HG03103 (cell line): ENCODE data around the gene DHX16.

Source experiments
- ATAC-seq: cut with Tn5 transposase; IDR thresholded peaks from one replicate; pipeline ENCODE4 v1.9.1; 2021; ENCODE audit warnings: low read depth; ENCODE audit not compliant: unreplicated experiment

Gene DHX16

DNA sequence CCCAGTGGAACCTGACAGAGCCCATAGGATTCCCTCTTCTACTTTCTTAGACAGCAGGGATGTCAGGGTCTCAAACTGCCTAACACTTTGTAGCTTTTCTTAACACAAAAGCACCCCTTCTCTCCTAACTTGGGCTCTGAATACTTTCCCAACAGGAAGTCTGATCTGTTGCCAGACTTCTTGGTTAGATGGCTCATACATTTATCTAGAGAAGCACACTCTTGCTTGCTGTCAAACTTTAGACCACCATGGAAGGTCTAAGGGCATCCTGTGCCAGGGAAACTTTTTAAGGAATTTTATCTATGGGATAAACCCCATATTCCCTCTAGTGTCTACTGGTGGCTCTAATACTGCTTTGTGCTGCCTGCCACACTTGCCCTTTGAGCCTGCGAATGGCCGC lies 29.1 kb downstream of the DHX16 start:
- ATAC-seq, result no peak

DNA sequence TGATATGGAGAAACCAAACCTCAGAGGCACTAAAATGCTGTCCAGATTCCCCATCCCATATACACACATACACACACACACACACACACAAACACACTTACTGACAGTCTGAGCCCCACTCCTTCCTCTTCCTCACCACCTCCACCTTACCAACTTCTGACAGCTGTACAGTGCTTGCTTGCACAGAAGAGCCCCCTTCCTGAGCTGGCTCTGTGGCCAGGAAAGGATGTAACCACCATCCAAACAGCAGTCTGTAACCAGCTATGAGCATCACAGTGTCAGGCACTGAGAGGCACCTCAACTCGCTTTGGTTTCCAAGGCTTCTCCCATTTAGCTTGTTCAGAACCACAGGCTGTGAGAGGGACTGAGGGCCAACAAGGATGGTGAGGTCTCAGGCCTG lies 31.8 kb downstream of the DHX16 start:
- ATAC-seq, result no peak

DNA sequence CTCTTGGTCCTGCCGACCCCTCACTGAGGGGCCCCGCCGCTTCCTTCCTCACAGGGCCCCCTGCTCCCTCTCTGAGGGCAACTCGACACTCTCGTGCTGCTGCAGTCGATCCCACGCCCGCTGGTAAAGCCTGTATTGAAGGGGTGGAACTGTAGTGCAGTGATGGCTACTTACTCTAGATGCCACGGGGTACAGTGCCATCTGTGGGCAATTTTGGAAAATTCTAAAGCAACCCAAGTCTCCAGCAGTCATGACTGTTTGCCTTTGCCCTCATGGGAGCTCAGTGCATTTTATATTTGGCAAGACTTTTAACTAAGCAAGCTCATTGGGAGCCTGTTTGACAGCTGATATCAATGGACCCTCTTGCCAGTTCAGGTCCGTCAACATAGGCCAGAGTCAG lies 32.3 kb downstream of the DHX16 start:
- no peak for ATAC-seq

DNA sequence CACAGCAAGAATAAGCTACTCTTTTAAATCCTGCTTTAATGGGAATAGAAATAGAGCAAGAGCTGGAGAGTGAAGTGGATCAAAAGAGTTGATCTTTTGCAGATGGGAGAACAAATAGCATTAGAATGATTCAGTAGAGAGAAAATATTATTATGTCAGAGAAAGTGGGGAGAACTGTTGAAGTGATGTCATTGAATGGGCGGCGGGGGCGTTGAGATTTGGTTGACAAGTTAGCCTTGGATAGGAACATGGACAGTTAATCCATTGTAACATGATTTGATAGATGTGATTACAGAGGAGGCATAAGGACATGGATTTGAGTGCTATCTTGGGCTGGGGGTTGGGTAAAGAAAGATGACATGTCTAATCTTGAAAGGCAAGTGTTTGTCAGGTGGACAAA lies 37.0 kb downstream of the DHX16 start:
- ATAC-seq, result no peak

DNA sequence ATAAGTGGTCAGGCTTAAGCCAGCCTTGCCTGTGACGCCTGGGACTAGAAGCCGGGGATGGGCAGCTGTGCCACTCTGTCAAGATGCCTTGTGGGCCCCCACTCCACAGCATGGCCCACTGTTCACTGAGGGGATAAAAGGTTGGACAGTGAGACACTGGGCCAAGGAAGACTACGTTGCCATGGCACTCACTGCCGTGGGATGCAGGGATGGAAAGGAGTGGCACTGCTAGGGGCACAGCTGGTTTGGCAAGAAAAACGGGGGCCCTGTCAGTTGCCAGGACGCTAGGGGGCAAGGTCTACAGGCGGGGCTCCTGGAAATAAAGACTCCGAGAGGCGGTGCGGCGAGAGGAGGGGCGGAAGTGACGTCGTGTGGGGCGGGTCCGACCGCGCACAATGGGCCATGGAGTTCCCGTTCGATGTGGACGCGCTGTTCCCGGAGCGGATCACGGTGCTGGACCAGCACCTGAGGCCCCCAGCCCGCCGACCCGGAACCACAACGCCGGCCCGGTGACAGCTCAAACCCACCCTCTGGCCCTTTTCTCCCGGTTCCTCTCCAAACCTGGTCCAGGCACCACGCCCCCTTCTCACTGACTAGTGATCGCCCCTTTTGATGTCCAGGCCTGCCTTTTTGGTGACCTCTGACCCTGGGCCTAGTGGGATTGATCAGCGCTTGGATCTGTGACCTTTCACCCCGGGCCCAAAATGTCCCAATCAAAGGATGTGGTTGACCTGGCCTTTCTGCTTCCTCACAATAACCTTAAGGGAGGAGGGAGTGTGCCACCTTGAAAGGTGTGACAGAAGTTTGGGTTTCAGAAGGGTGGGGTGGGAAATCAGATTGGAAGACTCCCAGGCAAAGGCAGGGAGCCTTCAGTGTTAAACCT lies 46.1 kb downstream of the DHX16 start, which contains the start of gene ATAT1:
TSS of gene ATAT1 (plus strand) at position 391 of the 883 bp plus-strand sequence.
- peak; percentile 78 for ATAC-seq

DNA sequence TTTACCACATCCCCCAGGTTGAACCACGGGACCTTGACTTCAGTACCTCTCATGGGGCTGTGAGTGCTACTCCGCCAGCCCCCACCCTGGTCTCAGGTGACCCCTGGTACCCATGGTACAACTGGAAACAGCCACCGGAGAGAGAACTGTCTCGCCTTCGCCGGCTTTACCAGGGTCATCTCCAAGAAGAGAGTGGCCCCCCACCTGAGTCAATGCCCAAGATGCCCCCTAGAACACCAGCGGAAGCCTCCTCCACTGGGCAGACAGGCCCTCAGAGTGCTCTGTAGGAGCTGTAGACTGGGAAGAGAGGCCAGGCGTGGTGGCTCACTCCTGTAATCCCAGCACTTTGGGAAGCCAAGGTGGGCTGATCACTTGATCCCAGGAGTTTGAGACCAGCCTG lies 47.3 kb downstream of the DHX16 start:
- no peak for ATAC-seq

DNA sequence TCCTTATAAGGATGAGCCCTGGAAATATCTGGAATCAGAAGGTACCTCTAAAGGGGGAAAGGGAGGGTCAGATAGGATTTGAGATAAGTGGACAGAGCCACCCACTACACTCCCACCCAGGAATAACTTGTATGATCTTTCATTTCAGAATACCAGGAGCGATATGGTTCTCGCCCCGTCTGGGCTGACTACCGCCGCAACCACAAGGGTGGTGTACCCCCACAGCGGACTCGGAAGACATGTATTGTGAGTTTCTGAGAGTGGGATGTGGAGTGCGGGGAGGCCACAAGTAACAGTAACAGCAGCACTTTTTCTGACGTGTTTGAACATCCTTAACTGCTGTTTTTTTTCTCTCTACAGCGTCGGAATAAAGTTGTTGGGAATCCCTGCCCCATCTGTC lies 53.2 kb downstream of the DHX16 start:
- no peak for ATAC-seq

DNA sequence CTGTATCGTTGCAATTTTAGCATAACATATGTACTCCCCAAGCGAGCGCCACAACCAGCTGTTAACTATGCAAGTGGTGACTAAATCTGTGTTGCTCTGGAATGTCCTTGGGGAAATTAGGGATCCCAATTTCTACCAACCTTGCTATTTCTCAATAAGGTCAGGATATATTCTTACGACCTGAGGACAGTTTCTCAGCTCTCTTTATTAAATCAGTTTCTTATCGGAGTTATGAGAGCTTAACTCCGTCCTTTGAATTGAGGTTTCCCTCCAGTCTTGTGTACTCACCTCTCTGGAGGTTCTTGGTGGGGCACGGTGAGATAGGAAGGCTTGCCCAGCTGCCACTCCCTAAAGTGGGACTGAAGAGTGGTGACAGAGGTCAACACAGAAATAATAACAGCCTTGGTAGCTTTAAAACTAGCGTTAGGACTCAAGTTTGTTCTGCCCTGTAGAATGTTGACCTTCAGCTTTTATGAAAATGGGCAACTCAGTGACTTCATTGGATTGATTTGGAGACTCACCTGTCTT lies 54.5 kb downstream of the DHX16 start:
- no peak for ATAC-seq

DNA sequence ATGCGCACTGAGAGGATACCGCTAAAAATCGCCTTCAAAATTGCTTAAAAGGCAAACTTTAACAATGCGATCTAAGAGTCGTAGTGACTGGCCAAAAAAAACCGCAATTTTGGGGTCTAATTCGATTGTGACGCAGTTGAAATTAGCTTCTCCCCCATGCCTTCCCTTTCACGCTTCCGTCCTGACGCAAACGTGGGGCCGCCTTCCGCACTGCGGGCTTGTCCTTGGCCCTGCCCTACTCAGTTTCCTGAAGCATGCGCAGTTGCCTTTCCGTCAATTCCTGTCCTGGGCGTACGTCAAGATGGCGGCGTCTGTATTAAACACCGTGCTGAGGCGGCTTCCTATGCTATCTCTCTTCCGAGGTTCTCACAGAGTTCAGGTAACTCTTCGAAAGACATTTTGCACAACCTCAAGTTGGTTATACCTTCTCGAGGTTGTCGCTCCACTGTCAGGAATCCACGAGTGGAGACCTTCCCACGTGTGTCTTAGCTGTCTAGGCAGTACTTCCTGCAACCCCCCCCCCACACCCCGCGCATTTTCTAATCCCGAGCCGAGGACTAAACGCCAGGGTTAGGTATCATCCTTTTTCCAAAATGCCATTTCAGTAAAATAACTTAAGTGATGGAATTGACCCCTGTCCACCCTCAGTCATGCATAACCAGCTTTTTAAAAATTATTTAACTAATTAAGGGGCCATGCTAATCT lies 55.1 kb downstream of the DHX16 start, which contains the start of gene MRPS18B:
TSS of gene MRPS18B (plus strand) at position 276 of the 705 bp plus-strand sequence. CDS start at position 302, 26 bp downstream.
- peak; percentile 59 for ATAC-seq

DNA sequence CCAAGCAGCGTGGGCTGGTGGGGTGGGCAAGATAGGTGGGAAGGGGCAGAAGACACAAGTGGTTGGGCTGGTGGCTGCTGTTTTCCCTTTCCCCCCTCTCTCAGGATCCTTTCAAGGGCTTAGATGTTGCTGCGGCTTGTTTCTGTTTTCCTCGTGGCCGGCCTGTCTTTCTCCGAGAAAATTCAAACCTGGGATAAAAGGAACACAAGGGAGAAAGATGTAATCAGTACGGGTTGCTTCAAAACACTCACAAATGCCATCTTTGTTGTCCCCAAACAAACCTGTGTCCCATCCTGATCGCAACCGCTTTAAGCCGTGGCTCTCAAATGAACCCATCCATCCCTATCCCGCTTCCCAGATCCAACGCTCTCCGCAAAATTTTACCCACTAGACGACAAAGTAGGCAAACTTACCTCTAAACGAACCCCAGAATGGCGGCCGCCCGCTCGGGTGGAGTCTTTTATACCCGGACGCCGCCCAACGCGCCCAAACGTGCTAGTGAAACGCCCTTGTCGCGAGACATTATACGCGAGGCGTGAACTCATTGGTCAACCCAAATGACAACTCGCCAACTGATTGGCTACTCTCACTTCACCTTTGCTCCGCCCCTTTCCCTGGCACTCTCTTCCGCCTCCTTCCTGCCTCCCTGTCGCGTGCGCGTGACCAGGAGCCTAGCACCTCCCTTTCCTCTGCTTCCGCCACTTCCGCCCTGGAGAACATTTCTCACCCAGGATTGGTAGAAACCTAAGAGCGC lies 55.8 kb downstream of the DHX16 start, which contains the start of gene PPP1R10:
TSS of gene PPP1R10 (minus strand) at position 433 of the 754 bp plus-strand sequence. CDS start 7,299 bp downstream, outside the sequence.
- peak; percentile 65 for ATAC-seq

DNA sequence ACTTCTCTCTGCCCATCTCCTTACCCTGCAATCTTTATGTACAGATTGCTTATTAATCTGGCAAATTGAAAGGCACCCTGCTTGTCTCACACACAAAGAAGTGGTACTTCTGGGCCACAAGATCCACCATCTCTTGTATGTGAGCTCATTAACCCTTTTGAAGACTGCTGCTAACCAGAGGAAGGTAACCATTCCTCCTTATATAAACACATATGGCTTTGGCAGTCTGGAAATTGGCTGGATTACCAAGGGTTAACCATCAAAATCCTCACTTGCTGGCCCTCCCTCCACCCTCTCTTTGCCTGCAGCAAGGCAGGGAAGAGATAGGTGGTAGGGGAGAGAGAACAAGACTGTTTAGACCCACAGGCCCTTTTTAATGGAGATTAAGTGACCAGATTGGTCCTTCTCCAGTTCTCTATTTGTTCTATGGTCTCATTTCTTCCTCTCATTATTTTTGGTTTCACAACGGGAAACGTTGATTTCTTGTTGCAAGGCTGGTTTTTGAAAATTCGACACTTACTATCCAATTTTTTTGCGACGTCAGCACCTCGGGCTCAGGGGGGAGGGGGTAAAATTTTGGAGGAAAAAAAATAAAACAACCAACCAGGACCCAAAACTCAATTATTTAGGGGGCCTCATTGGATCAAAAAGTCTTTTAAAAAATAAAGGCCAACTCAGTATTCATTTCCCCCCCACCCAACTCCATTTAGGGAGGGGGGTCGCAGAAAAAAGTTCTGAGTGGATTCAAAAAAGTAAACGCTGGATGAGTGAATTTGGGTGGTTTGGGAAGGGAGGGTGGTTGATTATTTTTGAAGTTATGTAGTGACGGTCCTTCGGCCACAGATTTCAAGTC lies 56.6 kb downstream of the DHX16 start:
- ATAC-seq, result no peak

DNA sequence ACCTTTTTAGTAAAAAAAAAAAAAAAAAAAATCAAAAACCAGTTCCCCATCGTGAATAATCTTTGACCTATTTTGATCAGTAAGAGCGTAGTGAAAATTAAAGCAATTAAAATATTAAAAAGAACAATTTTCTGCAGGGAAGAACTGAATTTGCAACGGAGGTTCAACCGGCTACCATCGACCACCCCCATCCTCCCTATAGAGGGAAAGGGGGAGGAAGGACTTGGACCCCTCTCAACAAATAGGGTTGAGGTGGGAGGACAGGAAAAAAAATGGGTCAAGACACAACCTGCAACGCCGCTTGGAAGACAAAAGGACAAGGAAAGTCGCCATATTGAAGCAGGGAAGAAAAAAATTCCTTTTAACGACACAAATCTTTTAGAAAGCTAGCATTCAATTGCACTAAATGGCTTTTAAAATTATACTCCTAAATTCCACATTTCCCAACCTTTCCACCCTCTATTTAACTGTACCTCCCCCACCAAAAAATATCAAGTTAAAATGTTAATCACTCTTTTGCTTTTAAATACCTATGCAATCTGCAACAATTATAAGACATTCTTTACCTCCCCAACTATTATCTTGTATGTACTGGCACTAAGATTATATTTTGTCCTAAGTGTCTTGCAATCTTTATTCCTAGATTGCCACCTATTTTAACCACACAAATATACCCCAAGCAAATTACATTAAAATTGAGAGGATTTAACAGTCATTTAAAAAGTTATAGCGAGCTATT lies 57.4 kb downstream of the DHX16 start:
- no peak for ATAC-seq

DNA sequence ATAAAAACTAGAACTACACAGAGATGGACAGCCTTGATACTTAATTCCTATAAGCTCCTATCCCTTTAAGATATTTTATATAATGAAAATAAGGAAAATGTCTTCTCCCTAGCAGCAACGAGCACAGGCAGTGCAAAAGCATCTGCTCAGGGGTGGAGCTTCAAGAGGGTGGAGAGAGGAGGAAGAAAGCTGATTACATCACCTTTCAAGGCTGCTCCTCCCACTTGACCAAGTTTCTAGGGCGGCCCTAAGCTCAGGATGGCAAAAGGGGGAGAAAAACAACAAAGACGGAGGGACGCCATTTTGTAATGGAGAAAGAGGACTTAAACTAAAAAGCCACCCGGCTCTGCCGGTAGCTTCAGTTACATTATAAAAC lies 58.0 kb downstream of the DHX16 start:
- ATAC-seq, result no peak

DNA sequence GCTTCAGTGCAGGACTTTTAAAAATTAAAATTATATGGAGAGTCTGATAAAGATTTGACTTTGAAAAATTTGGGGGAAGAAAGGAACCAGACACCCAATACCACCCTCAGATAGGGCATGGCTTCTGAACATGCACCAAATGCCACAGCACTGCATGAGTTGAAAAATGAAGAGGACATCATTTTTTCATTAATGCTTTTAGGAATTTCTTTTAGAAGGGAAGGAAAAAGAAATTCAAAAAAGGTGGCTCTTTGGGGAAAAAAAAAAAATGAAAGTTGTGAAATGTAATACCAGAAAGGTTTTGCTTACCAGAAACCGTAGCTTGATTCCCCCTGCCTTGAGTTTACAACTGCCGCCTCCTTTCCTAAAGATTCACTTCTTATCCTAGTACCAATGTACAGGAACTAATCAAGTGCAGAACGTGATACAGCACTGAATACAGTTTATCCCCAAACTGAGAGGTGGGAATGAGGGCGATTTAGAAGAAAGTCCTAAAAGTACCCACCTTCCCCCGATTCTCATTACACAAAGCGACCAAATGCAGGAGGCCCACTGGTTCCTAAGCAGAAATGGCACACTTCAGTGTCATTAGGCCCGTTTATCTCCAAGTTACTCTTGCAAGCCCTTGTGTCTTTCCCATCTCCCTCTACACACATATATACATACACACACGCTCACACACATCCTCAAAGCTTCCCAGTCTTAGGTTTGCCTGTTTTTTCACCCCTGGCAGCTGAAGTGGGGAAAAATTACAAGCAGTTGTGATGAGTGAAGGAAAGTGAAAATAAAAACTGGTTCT lies 58.6 kb downstream of the DHX16 start:
- no peak for ATAC-seq

DNA sequence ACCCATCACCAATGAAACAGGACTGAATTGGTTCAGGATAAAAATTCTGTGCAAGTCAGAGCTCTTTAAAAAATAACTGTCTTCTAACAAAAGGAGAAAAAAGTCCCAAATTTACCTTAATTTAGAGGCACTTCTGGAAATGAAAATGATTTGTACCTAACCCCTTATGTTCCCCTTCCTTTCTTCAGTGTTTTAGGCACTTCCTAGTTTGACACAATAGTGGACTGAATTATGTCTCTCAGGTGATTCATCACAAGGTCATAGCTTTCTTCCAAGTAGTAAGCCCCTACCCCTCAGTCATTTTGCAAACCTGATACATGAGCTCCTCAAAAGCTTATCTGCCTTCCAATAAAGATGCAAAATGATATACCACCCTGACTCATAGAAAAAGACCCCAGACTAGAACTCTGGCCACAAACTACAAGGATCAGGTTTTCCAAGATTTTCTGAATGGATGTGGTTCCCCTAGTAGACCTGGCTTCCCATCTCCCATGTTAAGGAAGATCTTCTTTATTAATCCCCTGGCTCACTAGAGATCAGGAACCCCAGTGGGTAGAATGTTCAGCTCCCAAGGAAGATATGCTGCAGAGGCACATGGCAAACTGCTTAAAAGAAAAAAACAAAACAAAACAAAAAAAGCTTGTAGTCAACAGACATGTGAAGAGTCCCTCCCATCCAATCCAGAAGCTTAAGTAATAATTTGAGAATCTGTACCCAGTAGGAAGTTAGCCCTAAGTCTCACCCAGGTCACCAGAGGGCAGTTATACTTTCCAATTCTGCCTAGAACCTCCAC lies 59.4 kb downstream of the DHX16 start:
- ATAC-seq, result no peak

DNA sequence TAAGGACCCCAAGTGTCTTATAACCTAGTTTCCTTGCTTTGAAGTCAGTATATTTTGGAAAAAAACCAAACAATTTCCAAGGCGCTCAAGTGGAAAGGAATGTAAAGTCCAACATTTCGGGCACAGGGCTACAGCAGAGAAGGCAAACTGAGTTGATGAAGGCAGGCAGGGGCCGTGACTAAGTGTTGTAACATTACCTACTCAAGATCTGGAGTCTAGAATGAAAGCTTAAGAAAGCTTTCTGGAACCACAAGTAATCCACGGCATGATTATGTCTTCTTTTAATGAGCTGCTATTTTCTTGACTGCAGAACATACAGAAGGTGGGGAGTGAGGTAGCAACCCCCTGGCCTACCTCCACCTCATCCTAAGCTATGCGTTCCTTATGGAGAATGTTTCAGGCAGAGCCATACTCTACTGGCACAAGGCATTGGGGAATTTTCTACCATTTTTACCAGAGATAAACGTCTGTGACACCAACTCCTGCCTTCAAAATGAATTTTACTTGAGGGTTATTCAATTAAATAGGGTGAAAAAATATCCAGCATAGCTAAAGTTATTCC lies 60.0 kb downstream of the DHX16 start:
- no peak for ATAC-seq

DNA sequence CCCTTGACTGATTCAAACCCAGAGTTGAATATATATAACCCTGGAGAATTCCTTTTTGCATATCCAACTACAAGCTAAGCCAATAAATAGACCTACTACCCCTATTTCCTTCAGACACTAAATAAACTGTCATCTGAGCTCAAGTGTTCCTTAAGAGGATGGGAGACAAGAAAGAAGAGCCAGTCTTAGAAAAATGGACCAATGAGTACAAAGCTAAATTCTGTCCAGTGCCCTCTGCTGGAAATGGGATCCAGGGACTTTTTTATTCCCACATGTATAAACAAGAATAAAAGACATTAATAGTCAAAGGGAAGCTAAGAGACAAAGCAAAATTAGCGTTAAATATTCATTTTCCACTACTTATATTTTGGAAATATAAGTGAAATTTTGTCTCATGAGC lies 60.6 kb downstream of the DHX16 start:
- no peak for ATAC-seq
